Activated naive CD4-positive, alpha-beta T cell (primary cell): ENCODE results near the gene GALNT9.

ENCODE experiments used
- DNase-seq, 4 experiments: peaks; one replicate each; lab custom pipeline; 2025; lab: John Stamatoyannopoulos, UW

Gene GALNT9

DNA sequence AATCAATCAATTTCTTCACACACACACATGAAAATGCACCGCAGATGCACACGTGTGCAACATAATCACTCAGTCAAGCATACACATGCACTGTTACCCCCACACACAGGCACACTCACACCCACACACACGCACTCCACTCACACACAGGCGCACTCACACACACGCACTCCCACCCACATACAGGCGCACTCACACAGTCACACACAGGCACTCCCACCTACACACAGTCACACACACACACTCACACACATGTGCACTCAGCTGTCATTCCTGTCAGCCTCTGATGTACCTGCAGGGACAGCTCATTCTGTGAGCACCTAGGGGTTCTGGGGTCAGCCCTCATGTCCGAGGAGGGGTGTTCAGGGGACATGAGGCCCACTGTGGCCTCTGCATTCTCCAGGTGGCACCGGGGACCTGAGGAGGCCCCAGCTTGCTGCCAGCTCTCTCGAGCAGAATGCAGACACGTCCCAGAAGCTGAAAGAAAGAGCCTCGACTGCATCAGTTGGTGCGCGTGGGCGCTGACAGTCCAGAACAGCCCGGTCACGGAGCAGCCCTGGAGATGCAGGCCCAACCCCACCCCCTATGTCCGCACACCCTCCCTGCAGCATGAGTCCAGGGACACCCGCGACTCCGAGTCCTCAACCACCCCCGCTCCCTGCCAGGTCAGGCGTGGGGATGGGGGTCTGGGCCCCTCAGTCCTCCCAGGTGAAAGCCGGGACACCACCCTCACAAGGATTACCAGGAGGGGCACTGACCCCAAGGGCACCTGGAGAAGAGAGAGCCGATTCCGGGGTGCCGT, 115.8 kb downstream of the GALNT9 start:
- DNase-seq = no peak

DNA sequence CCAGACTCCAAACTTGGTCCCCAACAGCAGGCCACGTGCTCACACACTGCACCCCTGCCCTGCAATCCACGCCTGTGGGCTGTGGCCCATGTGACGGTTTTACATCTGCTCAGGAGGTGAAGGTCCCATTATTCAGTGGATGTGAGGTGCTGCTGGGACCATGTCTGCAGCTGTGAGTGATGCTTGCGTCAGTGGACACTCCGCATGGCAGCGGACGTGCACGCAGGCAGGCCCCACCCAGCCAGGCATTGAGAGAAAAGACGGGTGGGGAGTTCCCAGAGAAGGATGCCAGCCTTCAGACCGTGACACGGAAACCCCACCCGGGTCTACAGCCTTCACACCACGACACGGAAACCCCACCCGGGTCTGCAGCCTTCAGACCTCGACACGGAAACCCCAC, 117.6 kb downstream of the GALNT9 start:
- no peak for DNase-seq

DNA sequence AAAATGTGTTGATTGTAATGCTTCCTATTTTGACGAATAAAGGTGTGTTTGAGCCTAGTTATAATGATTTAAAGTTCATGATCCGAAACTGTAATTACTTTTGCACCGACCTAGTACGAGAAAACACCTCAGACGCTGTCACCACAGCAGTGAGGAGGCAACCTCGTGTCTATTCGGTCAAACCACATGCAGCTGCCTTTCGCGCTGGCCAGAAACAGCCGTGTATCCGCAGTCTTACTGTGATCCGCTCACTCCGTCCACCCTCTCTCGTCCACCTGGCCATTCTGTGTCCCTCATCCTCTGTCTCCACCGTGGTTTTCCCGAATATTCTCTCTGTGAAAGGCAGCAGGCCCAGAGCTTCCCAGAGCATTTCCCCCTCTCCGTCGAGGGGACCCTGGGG, 118.1 kb downstream of the GALNT9 start:
- no peak for DNase-seq

DNA sequence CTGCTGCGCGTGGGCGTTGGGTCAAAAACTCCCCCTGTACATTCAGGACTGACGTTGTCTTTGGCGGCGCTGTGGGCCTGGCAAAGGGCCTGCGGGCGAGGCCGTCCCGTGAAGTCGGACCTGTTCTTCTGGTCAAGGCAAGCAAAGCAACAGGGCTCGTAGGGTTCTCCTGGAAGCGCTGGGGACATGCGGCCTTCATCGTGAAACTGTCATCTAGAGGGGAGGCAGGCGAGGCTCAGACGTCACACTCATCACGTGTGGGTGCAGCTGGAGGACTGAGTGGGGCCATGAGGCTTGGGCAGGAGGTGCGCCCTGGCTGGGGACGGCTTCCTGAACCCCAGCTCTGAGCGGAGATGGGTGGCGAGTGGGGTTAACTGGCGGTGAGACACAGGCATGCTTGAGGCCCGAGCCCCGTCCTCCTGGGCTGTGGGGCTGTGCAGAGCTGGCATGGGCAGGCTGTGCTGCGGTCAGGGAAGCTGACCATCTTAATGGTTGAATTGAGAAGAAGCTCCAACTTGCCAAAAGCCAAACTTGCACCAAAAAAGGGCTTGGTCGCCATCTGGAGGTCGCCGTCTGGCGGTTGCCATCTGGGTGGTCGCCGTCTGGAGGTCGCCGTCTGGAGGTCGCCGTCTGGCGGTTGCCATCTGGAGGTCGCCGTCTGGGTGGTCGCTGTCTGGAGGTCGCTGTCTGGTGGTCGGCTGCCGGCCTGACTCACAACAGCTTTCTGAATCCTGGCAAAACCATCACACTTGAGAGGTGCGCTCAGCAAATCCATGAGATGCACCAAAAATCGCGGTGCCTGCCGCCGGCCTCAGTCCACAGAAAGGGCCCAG, 119.0 kb downstream of the GALNT9 start:
- DNase-seq = no peak

DNA sequence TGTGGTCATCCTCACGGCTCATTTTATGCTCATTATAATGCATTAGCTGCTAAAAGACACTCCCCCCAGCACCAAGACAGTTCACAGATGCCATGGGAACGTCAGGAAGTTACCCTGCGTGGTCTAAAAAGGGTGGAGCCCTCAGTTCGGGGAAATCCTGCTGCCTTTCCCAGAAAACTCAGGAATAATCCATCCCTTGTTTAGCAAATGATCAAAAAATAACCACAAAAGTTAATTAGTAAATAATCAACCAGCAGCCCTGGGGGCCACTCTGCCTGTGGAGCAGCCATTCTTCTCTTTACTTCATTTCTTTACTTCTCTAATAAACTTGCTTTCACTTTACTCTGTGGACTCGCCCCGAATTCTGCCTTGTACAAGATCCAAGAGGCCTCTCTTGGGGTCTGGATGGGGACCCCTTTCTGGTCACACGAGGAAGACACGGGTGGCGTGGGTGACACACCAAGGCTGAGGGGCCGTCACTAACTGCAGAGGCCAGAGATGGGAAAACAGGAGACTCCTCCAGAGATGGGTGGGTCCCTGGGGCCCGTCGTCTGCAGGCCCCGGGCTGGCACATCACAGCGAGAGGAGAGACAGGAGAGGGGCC, 119.7 kb downstream of the GALNT9 start:
- no peak for DNase-seq

DNA sequence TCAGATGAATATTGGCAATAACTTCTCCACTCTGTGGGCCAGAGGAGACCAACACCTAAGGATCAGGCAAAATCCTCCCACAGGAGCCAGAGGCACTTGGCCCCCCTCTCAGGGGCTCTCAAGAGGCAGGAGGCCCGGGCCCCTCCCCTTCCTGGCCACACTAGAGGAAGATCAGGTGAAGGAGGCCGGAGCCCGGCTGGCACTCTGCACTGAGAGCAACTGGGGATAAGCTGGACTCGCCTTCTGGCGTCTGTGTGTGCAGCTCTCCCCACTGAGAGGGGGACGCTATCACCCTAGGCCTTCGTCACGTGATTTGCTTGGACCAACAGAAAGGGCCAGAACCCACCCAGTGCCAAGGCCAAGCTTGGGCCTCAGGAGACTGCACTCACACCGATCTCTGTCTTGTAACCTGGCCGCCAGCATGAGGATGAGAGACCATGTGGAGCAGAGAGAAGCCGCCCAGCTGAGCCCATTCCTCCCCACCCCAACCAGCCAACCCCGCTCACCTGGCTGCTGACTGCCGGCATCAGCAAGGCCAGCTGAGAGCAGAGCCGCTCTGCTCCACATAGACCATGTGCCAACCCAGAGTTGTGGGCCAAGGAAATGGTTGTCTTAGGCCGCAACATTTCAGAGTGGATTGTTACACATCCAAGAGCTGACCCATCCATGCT, 121.1 kb downstream of the GALNT9 start:
- no peak for DNase-seq

DNA sequence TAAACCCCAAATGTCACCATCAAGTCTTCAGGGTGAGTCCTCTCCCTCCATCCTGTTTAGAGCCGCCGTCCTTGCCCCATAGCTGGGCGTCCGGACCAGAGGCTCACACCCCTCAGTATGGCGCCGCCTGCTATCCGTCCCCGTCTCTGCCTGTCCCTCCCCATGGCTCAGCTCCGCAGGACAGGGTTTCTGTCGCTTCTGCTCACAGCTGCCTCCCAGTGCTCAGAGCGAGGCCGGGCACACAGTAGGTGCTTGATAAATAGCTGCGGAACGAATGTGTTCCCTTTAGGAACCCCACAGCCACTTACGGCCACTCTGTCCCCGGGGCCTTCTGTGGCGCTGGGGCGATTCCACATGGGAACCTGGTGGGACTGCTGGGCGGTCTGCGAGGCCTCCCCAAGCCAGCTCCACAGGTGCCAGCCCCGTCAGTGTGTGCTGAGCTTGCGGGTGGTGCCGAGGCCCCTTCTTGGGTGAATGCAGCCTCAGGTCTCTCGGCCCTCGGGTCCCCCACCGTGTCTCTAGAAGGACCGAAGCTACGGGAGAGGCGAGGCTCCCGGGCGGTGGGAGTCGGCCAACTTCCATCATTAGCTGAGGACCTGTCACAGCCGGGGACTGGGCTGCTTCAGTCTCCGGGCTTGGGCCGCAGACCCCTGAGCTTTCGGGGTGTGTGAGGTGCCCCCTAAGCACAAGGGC, 122.2 kb downstream of the GALNT9 start:
- DNase-seq = no peak

DNA sequence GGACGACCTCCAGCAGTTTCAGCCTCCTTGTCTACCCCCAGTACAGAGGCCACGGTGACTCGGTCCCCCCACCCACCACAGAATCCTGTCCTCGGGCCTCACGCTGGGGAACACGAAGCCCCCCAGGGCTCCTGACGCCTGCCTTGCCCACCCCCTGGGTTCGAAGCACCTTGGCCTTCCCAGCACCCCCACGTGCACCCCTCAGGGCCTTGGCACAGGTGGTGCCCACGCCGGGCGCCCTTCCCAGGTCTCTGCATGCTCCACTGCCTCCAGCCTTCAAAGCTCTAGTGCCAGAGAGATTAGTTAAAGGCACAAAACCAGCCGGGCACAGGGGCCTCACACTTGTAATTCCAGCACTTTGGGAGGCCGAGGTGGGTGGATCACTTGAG, 123.3 kb downstream of the GALNT9 start:
- no peak for DNase-seq

DNA sequence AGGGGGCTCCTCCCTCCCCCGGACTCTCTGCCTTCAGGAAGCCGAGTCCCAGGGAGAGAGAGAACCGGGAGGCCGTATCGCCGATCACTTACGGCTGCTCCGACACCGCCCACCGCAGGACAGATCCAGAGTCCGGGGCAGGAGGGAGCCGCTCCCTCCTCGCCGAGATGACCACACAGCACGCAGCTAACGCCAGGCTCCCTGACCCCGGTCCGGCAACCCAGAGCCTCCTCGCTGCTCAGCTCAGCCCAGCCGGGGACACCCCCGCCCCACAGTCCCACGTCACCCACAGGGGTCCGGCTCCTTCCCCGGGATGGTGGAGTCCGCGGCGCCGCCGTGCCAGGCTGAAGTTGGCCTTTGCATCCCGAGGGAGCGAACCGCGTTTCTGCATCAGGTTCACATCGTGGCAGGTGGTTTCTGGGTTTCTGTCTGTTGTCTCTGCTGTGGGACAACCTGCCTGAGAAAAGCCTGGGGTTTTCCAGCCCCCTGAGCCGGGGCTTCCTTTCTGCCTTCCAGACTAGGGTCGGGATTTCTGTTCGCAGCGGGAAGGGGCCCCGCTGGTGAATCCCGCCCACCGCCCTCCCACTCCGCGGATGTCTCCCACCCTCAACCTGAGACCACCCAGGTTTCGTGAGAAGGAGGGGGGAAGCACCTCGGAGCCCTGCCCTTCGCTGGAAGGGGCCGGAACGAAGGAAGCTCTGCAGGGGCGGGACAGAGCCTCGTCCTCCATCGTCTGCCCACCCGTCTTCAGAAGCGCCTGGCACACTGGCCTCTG, 123.9 kb downstream of the GALNT9 start:
- no peak for DNase-seq

DNA sequence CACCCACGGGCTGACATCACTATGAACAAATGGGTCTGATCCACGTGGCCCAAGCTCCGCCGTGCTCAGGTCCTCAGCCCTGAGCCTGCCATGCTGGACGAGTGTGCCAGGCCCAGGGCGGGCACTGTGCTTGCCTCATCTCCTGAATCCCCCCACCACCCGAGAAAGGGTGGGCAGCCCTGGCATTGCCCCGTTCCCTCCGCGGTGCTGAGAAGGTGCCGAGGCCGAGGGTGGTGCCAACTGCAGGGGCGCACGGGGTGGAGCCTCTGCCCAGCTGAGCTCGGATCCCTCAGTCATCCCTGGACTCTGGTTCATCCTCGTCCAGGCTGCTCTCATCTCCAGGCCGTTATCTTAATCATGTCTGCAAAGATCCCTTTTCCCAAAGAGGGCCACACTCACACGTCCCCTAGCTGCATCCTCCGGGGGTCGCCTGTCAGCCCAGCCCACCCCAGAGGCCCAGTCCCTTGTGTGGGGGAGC, 124.6 kb downstream of the GALNT9 start:
- no peak for DNase-seq

DNA sequence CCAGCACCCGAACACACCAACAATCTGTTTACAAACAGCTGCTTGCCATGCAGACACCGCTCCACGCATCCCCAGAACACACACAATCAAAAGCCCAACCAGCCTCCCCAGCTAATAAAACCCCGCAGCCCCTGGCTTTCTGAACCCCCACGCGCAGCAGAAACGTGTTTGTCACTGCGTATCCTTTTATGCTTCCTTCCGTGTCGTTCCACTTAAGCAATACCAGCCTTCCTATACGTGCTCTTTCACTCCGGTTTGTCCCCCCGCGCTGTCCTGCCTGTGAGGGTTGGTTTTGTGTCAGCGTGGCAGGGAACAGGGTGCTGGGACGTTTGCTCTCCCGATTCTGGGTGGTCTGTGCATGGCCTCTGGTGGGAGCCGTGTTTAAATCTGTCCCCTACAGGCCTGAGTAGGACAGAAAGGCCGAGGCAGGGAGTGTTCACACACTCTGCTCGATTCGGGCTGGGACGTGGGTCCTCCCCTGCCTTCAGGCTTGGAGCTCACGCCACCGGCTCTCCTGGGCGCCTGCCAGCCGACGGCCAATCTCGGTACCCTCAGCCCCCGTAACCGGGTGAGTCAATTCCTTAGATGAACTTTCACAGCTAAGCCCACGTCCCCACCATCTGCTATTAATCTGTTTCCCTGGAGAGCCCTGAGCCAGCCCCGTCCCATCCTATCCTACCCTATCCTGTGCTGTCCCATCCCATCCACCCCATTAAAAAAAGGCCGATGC, 125.2 kb downstream of the GALNT9 start:
- DNase-seq = no peak

DNA sequence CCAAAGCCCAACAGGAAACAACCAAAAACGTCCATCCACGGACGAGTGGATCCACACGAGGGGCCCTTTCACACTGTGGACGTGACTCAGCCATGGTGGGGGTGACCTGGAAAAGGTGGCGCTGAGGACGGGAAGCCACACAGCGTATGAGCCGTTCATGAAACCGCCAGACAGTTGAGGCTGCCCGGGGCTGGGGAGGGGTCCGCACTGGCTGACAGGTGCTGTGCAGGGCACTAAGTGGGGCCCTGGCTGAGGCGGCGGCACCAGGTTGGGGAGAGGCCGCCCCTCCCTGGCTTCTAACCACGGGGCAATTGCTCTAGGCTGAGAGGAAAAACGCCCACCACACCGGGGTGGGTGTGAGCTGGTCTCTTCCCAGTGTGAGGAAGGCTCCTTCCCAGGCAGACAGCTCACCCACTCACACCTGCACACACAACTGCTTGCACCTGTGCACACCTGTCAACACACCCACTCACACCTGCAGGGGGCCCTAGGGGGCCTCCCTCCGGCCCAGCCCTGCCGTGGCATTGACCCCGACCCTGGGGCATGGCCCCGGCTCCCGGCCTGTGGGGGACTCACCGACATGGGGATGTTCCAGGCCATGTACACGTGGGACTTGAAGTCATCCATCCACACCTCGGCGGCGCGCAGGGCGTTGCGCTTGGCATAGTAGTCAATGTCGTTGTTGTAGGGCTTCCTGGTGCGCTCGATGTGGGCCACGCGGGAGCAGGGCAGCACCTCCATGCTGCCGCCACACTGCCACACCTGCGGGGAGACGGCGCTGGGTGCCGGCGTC, 126.3 kb downstream of the GALNT9 start:
- DNase-seq = no peak

DNA sequence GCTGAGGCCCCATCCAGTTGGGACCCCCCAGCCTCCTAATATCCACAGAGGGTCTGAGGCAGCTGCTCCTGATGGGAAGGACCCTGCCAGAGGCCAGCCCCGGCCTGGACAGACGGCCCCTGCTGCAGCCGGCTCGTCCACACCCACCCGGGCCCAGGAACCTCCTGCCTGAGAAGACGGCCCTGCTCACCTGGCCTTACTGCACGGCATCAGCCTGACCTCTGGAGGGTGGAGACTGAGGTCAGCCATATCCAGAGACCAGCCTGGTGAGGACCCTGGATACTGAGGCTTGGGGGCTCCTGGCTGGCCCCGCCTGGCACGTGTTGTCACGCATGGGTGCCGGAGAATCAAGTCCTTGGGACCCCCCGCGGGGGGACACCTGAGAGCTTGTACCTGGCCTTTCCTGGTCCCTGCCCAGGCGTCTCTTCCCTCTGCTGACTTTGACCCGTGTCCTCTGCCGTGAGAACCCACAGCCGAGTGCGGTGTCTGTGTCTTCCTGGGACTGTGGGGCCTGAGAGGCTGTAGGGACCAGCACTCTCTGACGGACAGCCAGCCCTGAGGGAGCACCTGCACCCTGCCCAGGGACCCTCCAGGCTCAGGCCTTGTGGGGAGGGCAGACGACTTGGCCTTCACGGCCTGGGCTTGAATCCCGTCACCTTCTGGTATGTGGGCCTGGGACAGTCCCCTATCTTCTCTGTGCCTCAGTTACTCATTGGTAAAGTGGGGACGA, 127.8 kb downstream of the GALNT9 start:
- DNase-seq = no peak

DNA sequence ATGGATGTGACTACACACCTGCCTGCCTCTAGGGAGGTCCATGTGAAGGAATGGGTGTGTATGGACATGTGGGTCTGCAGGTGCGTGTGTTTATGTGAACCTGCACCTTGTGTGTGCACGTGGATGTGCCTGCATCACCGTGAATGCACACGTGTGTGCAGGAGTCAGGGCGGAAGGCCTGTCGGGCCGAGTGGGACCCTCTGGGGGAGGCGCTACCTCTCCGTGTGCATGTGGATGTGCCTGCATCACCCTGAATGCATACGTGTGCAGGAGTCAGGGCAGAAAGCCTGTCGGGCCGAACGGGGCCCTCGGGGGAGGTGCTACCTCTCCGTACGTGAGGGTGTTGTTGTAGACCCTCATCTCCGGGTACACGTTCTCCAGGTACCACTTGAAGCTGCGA, 128.6 kb downstream of the GALNT9 start:
- DNase-seq = no peak

DNA sequence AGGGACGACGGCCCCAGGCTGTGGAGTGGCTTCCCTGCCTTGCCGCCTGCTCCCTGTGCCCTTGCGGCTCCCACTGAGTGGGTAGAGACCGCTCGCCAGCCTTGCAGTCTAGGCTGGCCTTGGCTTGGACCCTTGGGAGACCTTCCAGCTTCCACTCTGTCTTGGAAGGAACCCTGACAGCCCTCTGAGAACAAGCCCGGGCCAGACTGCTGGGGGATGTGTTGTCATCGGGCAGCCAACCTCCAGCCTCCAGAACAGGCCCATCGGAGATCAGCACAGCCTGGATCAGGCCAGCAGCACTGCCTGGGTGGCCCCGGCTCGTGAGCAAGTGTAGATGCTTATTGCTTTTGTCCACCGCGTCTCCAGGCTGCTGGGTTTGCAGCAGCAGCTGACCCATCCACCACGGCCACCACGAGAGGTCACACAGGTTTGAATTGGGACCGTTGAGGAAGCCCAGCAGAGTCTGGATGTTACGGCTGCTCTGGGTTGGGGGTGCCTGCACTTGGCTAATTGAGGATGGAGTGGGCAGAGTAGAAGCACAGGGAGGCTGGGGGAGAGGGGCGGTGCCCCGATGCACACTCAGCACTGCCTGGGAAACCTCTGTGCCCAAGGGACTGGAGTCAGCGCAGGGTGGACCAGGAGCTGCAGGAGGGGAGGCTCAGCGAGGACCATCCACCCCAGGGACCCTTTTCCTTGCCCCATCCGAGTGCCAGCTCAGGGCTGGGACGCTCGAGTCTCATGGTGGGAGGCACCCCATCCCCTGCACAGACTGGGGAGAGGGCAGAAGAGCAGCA, 129.7 kb downstream of the GALNT9 start:
- DNase-seq = no peak

DNA sequence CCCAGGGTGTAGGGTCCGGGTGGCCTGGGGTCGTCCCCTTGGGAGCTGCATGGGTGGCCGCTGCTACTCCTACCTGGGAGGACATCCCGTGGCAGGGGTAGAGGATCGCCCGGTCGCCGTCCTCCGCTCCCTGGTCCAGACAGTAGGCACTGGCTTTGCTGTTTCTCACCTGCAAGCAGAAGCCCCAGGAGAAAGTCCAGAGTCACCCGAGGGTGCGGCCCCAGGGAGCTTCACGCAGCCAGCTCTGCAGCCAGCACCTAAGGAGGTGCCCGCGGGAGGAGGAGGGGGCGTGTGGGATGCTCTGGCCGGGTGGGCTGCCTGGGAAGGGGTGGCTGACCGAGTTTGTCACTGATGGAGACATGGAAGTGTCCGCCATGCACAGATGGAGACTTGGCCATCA, 130.3 kb downstream of the GALNT9 start:
- no peak for DNase-seq

DNA sequence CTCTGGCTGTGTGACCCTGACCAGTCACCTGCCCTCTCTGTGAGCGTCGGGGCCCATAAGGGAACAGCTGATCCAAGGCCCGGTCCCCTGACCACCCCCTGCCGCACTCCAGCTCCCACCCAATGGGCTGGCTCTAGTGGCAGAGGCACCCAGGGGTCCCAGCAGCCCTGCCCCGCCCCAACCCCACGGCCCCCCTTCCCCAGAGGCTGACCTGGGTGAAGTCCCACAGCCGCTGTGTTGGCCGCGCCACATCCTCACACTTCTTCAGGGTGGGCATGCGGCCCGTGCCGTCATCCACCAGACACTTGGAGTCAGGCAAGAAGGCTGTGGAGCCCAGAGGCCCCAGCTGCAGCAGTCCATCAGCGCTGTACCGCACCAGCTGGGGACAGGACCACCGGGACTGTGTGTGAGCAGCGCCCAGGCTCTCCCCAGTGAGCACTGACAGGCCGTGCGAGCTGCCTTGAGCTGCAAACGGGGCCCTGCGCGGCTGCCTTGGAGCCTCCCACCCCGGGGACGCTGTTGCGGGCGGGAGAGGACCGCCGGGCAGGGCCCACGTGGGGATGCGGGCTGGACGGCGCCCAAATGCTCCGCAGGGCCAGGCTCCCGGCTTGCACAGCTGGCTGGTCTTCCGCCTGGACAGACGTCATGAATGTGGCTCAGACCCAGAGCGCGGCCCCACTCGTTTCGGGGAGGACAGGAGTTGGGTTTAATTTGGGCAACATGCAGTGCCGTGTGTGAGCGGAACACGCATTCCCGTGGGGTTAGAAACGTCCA, 131.6 kb downstream of the GALNT9 start:
- no peak for DNase-seq
